H1 (cell line): Measurements from ENCODE around the gene GPR17. TPM values are rescaled to one million over a fixed set of nuclear protein-coding genes. Genes with fewer than 3 reads are reported as not detected.

ENCODE experiments used
- SAP30 ChIP-seq: fragments of 300-600 bp; sonication (generic); IDR thresholded peaks from 2 replicates; pipeline ENCODE4 v1.7.1; 2012; ENCODE audit warnings: low read length, moderate library complexity, mild to moderate bottlenecking, inconsistent platforms; ENCODE audit not compliant: insufficient read depth, insufficient replicate concordance
- polyA plus RNA-seq, 7 experiments: library from polyadenylated mRNA; depleted of rRNA in 3 of 7; stranded (reverse) in 5 of 7; unstranded in 2 of 7; fragments of >200 nt in 5 of 7; fragments of 200-250 nt in 2 of 7; gene quantifications; 1 replicate in 5 of 7; 2 replicates in 1 of 7; 4 replicates in 1 of 7; pipeline versions ENCODE4 v1.2.1 to v1.2.3, GENCODE V29; 2011 to 2013; ENCODE audit warnings: missing spikeins in 2 of 7, mixed read lengths in 2 of 7
- total RNA-seq: library from RNA; stranded (reverse); fragmentation: NEBNext Ultra II Directional; extraction: Animal tissue kit (Norgen Biotek cat#: 25700); gene quantifications from 2 replicates; pipeline ENCODE4 v1.2.1, GENCODE V29; 2021
- TF ChIP-seq, protein P1 (sequence below): IDR thresholded peaks from 2 replicates; pipeline ENCODE4 v1.6.1; 2011; ENCODE audit warnings: low read length, improper control_type of control experiment
- TF ChIP-seq, protein P2 (sequence below): IDR thresholded peaks from 2 replicates; pipeline ENCODE4 v1.6.1; 2012; ENCODE audit warnings: inconsistent platforms

The GPR17 gene
- total and polyA plus RNA-seq, 2 of the 8 experiments (the other 6 are each of a cell fraction or from before 2014, with no cell fraction given): 0.03 TPM; not detected in 1

DNA sequence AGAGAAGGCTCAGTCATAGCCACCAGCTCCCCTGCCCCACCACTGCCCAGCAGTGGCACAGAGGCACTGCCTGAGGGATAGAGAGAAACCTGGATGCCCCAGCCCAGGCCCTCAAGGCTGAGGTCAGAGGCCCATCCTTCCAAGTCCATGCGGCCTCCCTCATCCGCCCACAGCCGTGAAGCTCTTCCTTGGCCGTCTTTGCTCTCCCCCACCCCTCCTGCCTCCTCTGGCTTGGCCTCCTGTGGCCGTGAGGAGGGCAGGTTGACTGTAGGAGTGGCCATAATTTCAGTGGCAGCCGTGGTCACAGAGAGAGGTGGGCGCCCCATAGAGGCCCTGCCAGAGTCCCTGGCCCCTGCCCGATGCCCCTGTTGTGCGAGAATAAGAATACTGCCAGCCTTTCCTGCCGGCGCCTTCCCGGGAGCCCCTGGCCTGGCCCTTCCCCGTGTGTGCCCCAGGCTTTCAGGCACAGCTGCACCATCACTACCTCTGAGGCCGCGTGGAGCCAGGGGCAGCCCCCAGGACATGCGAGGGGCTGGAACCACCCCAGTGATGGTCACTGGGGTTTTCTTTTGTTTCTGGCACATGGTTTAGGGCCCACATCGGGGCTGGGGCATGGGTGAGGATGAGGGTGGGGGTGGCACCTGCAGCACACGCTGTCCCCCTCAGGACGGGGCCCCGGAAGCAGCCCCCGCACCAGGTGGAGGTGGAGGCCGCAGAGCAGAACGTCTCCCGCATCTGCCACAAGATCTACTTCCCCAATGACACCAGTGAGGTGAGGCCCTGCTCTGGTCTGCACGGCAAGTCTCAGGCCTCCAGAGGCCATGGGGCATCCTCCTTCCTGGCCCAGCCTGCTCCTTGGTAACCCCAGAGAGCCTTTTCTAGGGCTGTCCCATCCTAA is 13.1 kb upstream of the GPR17 start (continued):
- TF ChIP-seq SAP30: no peak
- TF ChIP-seq, protein P1, sequence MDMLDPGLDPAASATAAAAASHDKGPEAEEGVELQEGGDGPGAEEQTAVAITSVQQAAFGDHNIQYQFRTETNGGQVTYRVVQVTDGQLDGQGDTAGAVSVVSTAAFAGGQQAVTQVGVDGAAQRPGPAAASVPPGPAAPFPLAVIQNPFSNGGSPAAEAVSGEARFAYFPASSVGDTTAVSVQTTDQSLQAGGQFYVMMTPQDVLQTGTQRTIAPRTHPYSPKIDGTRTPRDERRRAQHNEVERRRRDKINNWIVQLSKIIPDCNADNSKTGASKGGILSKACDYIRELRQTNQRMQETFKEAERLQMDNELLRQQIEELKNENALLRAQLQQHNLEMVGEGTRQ: no peak
- TF ChIP-seq, protein P2, sequence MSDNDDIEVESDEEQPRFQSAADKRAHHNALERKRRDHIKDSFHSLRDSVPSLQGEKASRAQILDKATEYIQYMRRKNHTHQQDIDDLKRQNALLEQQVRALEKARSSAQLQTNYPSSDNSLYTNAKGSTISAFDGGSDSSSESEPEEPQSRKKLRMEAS: no peak
